ENCODE data around the gene ERBB4.

DNA sequence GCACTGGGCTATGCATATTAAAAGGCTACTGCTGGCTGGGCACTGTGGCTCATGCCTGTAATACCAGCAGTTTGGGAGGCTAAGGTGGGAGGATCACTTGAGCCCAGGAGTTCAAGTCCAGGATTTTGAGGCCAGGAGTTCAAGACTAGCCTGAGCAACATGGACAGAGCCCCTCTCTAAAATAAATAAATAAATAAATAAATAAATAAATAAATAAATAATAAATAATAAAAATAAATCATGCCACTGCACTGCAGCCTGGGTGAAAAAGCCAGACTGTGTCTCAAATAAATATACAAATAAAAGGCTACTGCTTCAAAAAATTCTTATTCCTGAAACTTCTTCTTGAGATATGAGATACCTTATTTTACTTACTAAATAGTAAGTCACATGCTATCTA lies 439.6 kb downstream of the ERBB4 start:
- TF ChIP-seq, protein P1, sequence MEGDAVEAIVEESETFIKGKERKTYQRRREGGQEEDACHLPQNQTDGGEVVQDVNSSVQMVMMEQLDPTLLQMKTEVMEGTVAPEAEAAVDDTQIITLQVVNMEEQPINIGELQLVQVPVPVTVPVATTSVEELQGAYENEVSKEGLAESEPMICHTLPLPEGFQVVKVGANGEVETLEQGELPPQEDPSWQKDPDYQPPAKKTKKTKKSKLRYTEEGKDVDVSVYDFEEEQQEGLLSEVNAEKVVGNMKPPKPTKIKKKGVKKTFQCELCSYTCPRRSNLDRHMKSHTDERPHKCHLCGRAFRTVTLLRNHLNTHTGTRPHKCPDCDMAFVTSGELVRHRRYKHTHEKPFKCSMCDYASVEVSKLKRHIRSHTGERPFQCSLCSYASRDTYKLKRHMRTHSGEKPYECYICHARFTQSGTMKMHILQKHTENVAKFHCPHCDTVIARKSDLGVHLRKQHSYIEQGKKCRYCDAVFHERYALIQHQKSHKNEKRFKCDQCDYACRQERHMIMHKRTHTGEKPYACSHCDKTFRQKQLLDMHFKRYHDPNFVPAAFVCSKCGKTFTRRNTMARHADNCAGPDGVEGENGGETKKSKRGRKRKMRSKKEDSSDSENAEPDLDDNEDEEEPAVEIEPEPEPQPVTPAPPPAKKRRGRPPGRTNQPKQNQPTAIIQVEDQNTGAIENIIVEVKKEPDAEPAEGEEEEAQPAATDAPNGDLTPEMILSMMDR (IDR thresholded peaks at IDR 0.05 in 4 of 5, conservative IDR thresholded peaks at IDR 0.05 in 1 of 5) = no peak
- no peak for TF ChIP-seq POLR2A (IDR thresholded peaks at IDR 0.05)

Data from gastrocnemius medialis (tissue), 4 donors.